Panc1 (cell line): Measurements from ENCODE around the gene ADAT3. TPM values are rescaled to one million over a fixed set of nuclear protein-coding genes. Genes with fewer than 3 reads are reported as not detected.

Experiments used
- ATAC-seq: fragments of 200-7000 bp; cut with Tn5 transposase; 2 replicates; pipeline ENCODE4 v1.9.1; 2020; ENCODE audit warnings: mild to moderate bottlenecking, moderate library complexity
- BruUV-seq: library from RNA; stranded (reverse); fragments of 400-500 nt; replicated peaks from 2 replicates; lab custom pipeline; 2021; lab: Mats Ljungman, UMichigan
- CTCF ChIA-PET: fragments of 300-600 bp; sonication (Branson Sonifier 250); formaldehyde crosslinking; loops from one replicate; lab custom pipeline; 2022; ENCODE audit warnings: antibody characterized with exemption; lab: Charles Lee
- POLR2A ChIA-PET: fragments of 300-600 bp; sonication (Branson Sonifier 250); formaldehyde crosslinking; loops from one replicate; lab custom pipeline; 2022; ENCODE audit warnings: antibody characterized with exemption; lab: Charles Lee
- DNase-seq: peaks from one replicate; pipeline ENCODE4 v3.0.0-alpha.2; 2010; ENCODE audit warnings: low read depth, low spot score
- H3K27ac ChIP-seq: 2 replicates; pipeline ENCODE4 v1.5.1; 2011; ENCODE audit warnings: mild to moderate bottlenecking, low read length, inconsistent platforms
- H3K27me3 ChIP-seq: fragments of 200-500 bp; sonication (Bioruptor generic); 2 replicates; pipeline ENCODE4 v1.6.0; 2014; ENCODE audit warnings: low read length, inconsistent platforms; ENCODE audit not compliant: control insufficient read depth, insufficient read depth
- H3K36me3 ChIP-seq: fragments of 200-500 bp; sonication (Bioruptor generic); 2 replicates; pipeline ENCODE4 v1.5.1; 2014; ENCODE audit warnings: inconsistent platforms, mild to moderate bottlenecking, low read length, moderate library complexity; ENCODE audit not compliant: control insufficient read depth, insufficient read depth
- H3K4me1 ChIP-seq: 2 replicates; pipeline ENCODE4 v1.5.1; 2011; ENCODE audit warnings: inconsistent platforms, mild to moderate bottlenecking, low read length, moderate library complexity; ENCODE audit not compliant: control insufficient read depth, insufficient read depth
- H3K4me3 ChIP-seq, 2 experiments: 2 replicates each; pipeline ENCODE4 v1.5.1; 2011 to 2012; ENCODE audit warnings: low read depth in 2 of 2, low read length in 2 of 2, mild to moderate bottlenecking in 2 of 2, inconsistent platforms in 1 of 2, moderate library complexity in 1 of 2
- H3K9me3 ChIP-seq: fragments of 200-500 bp; sonication (Bioruptor generic); 2 replicates; pipeline ENCODE4 v1.5.1; 2014; ENCODE audit warnings: low read depth, mild to moderate bottlenecking, inconsistent platforms, low read length, moderate library complexity; ENCODE audit not compliant: control insufficient read depth, insufficient read depth
- CTCF ChIP-seq: fragments of 450-650 bp; IDR thresholded peaks from 2 replicates; pipeline ENCODE4 v1.5.1; 2017; ENCODE audit warnings: mild to moderate bottlenecking
- POLR2AphosphoS5 ChIP-seq: IDR thresholded peaks from 2 replicates; pipeline ENCODE4 v1.6.1; 2012; ENCODE audit warnings: mild to moderate bottlenecking, low read depth, low read length, moderate library complexity
- SIN3A ChIP-seq: IDR thresholded peaks from 2 replicates; pipeline ENCODE4 v1.6.1; 2012; ENCODE audit warnings: low read depth, mild to moderate bottlenecking, low read length, moderate library complexity, borderline replicate concordance; ENCODE audit not compliant: insufficient read depth
- TCF7L2 ChIP-seq: IDR thresholded peaks from 2 replicates; pipeline ENCODE4 v1.6.1; 2011; ENCODE audit warnings: mild to moderate bottlenecking, low read depth, low read length, inconsistent platforms
- in situ Hi-C: cut with HindIII; loops from 2 replicates; pipeline ENCODE4 v1.10.0; 2016; ENCODE audit warnings: low sequenced_read_pairs, low pct_unique_long_range_greater_than_20kb
- intact Hi-C: fragments of 100-400 bp; cut with micrococcal nuclease; formaldehyde crosslinking; loops from one replicate; pipeline ENCODE4 v1.10.0; 2022; ENCODE audit not compliant: unreplicated experiment
- total RNA-seq: library from RNA; stranded (reverse); gene quantifications from one replicate; pipeline ENCODE4 v1.2.1, GENCODE V29; 2021; ENCODE audit not compliant: unreplicated experiment
- TF ChIP-seq, protein P1 (sequence below), 2 experiments: IDR thresholded peaks; 2 replicates each; pipeline ENCODE4 v1.6.1; 2011 to 2012; ENCODE audit warnings: low read depth in 2 of 2, control low read depth in 1 of 2, low read length in 1 of 2, mild to moderate bottlenecking in 1 of 2, moderate library complexity in 1 of 2; ENCODE audit not compliant: insufficient read depth in 1 of 2

ADAT3 gene
- total RNA-seq, 1 experiment from 2014 or later, result 8.9 TPM

DNA sequence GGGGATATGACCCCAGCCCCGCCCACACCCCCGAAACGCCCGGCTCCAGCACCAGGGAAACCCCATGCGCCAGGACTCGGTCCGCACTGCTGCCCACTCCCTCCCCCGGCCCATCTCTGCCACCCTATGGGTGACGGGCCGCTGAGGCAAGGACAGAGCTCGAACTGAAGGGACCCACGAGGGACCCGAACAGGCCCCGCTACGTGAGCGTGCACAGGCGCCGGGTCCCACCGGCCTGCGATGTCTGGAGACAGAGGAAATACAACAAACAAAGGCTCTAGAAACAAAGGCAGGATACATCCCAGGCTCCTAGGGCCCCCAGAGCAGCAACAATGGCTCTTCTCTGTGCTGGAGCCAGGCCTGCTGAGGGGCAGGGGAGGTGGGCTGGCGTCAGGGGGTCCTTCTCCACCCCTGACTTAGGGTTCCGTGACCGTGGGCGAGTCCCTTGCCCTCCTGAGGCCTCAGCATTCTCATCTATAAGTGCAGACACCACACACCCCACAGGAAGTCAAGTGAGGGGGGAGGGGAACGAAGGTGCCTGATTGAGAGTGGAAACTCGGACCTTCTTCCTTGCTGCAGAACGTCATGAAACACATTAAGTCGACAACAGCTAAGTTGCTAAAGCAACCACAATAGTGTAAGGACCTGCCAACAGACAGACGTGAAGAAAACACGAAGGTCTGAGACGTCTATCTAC lies 23.0 kb upstream of the ADAT3 start:
- Histone ChIP-seq H3K27me3 (no peaks in the 10 kb centered on the region), H3K4me3 (no peak overlapping the region), H3K36me3 (peaks cover 4% of the 10 kb centered on the region; the same call in 1 of the 2 replicates), H3K27ac (0 out of 2 replicates have a peak overlapping the region, but pooled peaks have one; percentile 39), H3K4me1 (peaks cover 22% of the 10 kb centered on the region), H3K9me3 (no peaks in the 10 kb centered on the region)
- TF ChIP-seq, protein P1, sequence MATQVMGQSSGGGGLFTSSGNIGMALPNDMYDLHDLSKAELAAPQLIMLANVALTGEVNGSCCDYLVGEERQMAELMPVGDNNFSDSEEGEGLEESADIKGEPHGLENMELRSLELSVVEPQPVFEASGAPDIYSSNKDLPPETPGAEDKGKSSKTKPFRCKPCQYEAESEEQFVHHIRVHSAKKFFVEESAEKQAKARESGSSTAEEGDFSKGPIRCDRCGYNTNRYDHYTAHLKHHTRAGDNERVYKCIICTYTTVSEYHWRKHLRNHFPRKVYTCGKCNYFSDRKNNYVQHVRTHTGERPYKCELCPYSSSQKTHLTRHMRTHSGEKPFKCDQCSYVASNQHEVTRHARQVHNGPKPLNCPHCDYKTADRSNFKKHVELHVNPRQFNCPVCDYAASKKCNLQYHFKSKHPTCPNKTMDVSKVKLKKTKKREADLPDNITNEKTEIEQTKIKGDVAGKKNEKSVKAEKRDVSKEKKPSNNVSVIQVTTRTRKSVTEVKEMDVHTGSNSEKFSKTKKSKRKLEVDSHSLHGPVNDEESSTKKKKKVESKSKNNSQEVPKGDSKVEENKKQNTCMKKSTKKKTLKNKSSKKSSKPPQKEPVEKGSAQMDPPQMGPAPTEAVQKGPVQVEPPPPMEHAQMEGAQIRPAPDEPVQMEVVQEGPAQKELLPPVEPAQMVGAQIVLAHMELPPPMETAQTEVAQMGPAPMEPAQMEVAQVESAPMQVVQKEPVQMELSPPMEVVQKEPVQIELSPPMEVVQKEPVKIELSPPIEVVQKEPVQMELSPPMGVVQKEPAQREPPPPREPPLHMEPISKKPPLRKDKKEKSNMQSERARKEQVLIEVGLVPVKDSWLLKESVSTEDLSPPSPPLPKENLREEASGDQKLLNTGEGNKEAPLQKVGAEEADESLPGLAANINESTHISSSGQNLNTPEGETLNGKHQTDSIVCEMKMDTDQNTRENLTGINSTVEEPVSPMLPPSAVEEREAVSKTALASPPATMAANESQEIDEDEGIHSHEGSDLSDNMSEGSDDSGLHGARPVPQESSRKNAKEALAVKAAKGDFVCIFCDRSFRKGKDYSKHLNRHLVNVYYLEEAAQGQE (IDR thresholded peaks at IDR 0.05; ENCODE audit: insufficient read depth in 1 of 2, low read depth in 2 of 2, low read length in 1 of 2), result no peak
- TF ChIP-seq CTCF, result no peak
- no peak for TF ChIP-seq POLR2AphosphoS5
- no peak for TF ChIP-seq SIN3A
- no peak for TF ChIP-seq TCF7L2
- BruUV-seq, result no TSS peak
- POLR2A ChIA-PET, result no interaction called here
- CTCF ChIA-PET, result no interaction called here
- in situ Hi-C loops (no loop called here), intact Hi-C loops (no loop called here)
- DNase-seq, result no peak
- no peak for ATAC-seq

GRCh38 chr19:1882786-1883692 lies 22.2 kb upstream of the ADAT3 start:
- Histone ChIP-seq H3K36me3 (peaks cover 4% of the 10 kb centered on the region; the same call in 1 of the 2 replicates), H3K9me3 (no peaks in the 10 kb centered on the region), H3K27ac (peak overlapping the region; percentile 39; the same call in 1 of the 2 replicates), H3K4me3 (peak overlapping the region in 1 of 2 experiments; percentile 76; a peak in 2 of 4 replicates), H3K4me1 (peaks cover 22% of the 10 kb centered on the region), H3K27me3 (no peaks in the 10 kb centered on the region)
- intact Hi-C loops, result no loop called here
- no peak for TF ChIP-seq CTCF
- TF ChIP-seq, protein P1 (IDR thresholded peaks at IDR 0.05; ENCODE audit: insufficient read depth in 1 of 2, low read depth in 2 of 2, low read length in 1 of 2), result no peak
- no TSS peak for BruUV-seq
- no peak for DNase-seq
- CTCF ChIA-PET, result interaction anchor here (0.6 kb wide), 1 partner anchor 122 kb away, joined by 3 read pairs; no protein-coding TSS in a partner anchor
- in situ Hi-C loops, result no loop called here
- POLR2A ChIA-PET, result no interaction called here
- no peak for ATAC-seq
